K562 (cell line): ENCODE data around the gene TRAK1. TPM values are rescaled to one million over a fixed set of nuclear protein-coding genes. Genes with fewer than 3 reads are reported as not detected.

Source experiments
- CGGBP1 ChIP-seq: fragments of 250-450 bp; sonication (Bioruptor Pico); IDR thresholded peaks from 2 replicates; pipeline ENCODE4 v1.9.0; 2021; ENCODE audit warnings: mild to moderate bottlenecking
- CHD1 ChIP-seq: fragments of 200-600 bp; sonication (generic); IDR thresholded peaks from one replicate; pipeline ENCODE4 v1.6.1; 2012; ENCODE audit warnings: mild to moderate bottlenecking, moderate library complexity, low read length, inconsistent platforms
- COPS2 ChIP-seq: fragments of 450-650 bp; conservative IDR thresholded peaks from 2 replicates; pipeline ENCODE4 v1.6.1; 2016; ENCODE audit warnings: mild to moderate bottlenecking, moderate library complexity
- DNMT1 ChIP-seq: fragments of 450-650 bp; IDR thresholded peaks from 2 replicates; pipeline ENCODE4 v1.6.1; 2016; ENCODE audit warnings: antibody characterized with exemption, mild to moderate bottlenecking
- ETV1 ChIP-seq: fragments of 450-650 bp; conservative IDR thresholded peaks from 2 replicates; pipeline ENCODE4 v1.6.1; 2016; ENCODE audit warnings: missing genetic modification characterization, control low read depth, low read depth, missing compliant biosample characterization
- FOXM1 ChIP-seq, 2 experiments: fragments of 450-650 bp in 1 of 2; sonication (generic) in 1 of 2; formaldehyde crosslinking in 1 of 2; IDR thresholded peaks; 2 replicates each; pipeline versions ENCODE4 v1.6.1 to v1.9.0; 2017 to 2022; ENCODE audit warnings: low read depth in 2 of 2, mild to moderate bottlenecking in 2 of 2, missing genetic modification reagents in 1 of 2, moderate library complexity in 1 of 2
- MTA3 ChIP-seq: fragments of 450-650 bp; formaldehyde crosslinking; IDR thresholded peaks from 2 replicates; pipeline ENCODE4 v1.6.1; 2017; ENCODE audit warnings: mild to moderate bottlenecking, borderline replicate concordance
- NCOA2 ChIP-seq, 2 experiments: fragments of 450-650 bp; IDR thresholded peaks; 2 replicates each; pipeline ENCODE4 v1.6.1; 2018; ENCODE audit warnings: mild to moderate bottlenecking in 2 of 2, moderate library complexity in 1 of 2; ENCODE audit not compliant: partially characterized antibody in 2 of 2
- POLR2G ChIP-seq: fragments of 200-400 bp; formaldehyde crosslinking; IDR thresholded peaks from 2 replicates; pipeline ENCODE4 v1.6.1; 2017; ENCODE audit warnings: low read depth, mild to moderate bottlenecking, antibody characterized with exemption, low read length, moderate library complexity
- RBM34 ChIP-seq: fragments of 200-400 bp; formaldehyde crosslinking; IDR thresholded peaks from 2 replicates; pipeline ENCODE4 v1.6.1; 2018; ENCODE audit warnings: low read length, borderline replicate concordance; ENCODE audit not compliant: insufficient read depth
- RNF219 ChIP-seq: fragments of 250-450 bp; sonication (Bioruptor Pico); IDR thresholded peaks from 2 replicates; pipeline ENCODE4 v1.5.0; 2022; ENCODE audit warnings: mild to moderate bottlenecking
- TAF7 ChIP-seq: fragments of 450-650 bp; IDR thresholded peaks from 2 replicates; pipeline ENCODE4 v1.6.1; 2016; ENCODE audit warnings: missing genetic modification characterization, missing compliant biosample characterization
- TEAD4 ChIP-seq, 2 experiments: sonication (generic) in 1 of 2; formaldehyde crosslinking in 1 of 2; IDR thresholded peaks; 2 replicates each; pipeline versions ENCODE4 v1.6.1 to v1.8.0; 2012 to 2022; ENCODE audit warnings: borderline replicate concordance in 1 of 2, inconsistent platforms in 1 of 2, low read length in 1 of 2, mild to moderate bottlenecking in 1 of 2, missing genetic modification reagents in 1 of 2
- YBX1 ChIP-seq: fragments of 450-650 bp; IDR thresholded peaks from 2 replicates; pipeline ENCODE4 v1.7.1; 2016; ENCODE audit warnings: mild to moderate bottlenecking
- ZBTB1 ChIP-seq: sonication (generic); formaldehyde crosslinking; IDR thresholded peaks from 2 replicates; pipeline ENCODE4 v1.8.1; 2023; ENCODE audit warnings: missing genetic modification reagents, low read depth, mild to moderate bottlenecking, borderline replicate concordance
- ZNF518B ChIP-seq: fragments of 250-450 bp; sonication (Bioruptor Pico); IDR thresholded peaks from 2 replicates; pipeline ENCODE4 v1.5.0; 2021; ENCODE audit warnings: mild to moderate bottlenecking, moderate library complexity
- ZNF561 ChIP-seq: fragments of 450-650 bp; formaldehyde crosslinking; conservative IDR thresholded peaks from 2 replicates; pipeline ENCODE4 v1.4.0; 2020; ENCODE audit warnings: mild to moderate bottlenecking, moderate library complexity
- polyA plus RNA-seq, 8 experiments: library from polyadenylated mRNA; depleted of rRNA in 4 of 8; stranded (reverse) in 5 of 8; unstranded in 3 of 8; fragments of >200 nt; fragmentation: Nextera tagmentation in 2 of 8; fragmentation: Illumina TruSeq in 1 of 8; extraction: Ambion mirVana in 2 of 8; extraction: Trizol in 1 of 8; gene quantifications; 2 replicates each; pipeline versions ENCODE4 v1.2.1 to v1.2.3, GENCODE V29; 2011 to 2014; ENCODE audit warnings: inconsistent platforms in 1 of 8, missing spikeins in 1 of 8
- total RNA-seq, 7 experiments: library from RNA; depleted of rRNA in 6 of 7; stranded (reverse); fragments of >200 nt in 6 of 7; fragmentation: Illumina TruSeq in 2 of 7; extraction: Trizol in 2 of 7; gene quantifications; 2 replicates each; pipeline versions ENCODE4 v1.2.1 to v1.2.3, GENCODE V29; 2011 to 2021; ENCODE audit warnings: low replicate concordance in 1 of 7
- TF ChIP-seq, protein P1 (sequence below): IDR thresholded peaks from 2 replicates; pipeline ENCODE4 v1.6.1; 2014; ENCODE audit warnings: antibody characterized with exemption

TRAK1 gene
- total and polyA plus RNA-seq, 9 of the 15 experiments (the other 6 are each of a cell fraction or from before 2014, with no cell fraction given), result 5.3 to 28.5 (median 17.5) TPM

GRCh38 chr3:42159706-42160472, 68.7 kb downstream of the TRAK1 start (continued):
- 0 out of 2 replicates have a peak, but pooled peaks have one; percentile 26 for TF ChIP-seq POLR2G
- TF ChIP-seq, protein P1, sequence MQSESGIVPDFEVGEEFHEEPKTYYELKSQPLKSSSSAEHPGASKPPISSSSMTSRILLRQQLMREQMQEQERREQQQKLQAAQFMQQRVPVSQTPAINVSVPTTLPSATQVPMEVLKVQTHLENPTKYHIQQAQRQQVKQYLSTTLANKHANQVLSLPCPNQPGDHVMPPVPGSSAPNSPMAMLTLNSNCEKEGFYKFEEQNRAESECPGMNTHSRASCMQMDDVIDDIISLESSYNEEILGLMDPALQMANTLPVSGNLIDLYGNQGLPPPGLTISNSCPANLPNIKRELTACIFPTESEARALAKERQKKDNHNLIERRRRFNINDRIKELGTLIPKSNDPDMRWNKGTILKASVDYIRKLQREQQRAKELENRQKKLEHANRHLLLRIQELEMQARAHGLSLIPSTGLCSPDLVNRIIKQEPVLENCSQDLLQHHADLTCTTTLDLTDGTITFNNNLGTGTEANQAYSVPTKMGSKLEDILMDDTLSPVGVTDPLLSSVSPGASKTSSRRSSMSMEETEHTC, result no peak
- TF ChIP-seq NCOA2 (IDR thresholded peaks at IDR 0.05; ENCODE audit: partially characterized antibody in 2 of 2), result no peak
- no peak for TF ChIP-seq FOXM1 (IDR thresholded peaks at IDR 0.05; ENCODE audit: low read depth)
- no peak for TF ChIP-seq FOXM1 (CRISPR knock-in tag; IDR thresholded peaks at IDR 0.05; ENCODE audit: low read depth)
- TF ChIP-seq RNF219, result no peak
- no peak for TF ChIP-seq DNMT1
- no peak for TF ChIP-seq ZBTB1 (CRISPR knock-in tag)
- no peak for TF ChIP-seq TAF7 (tag)
- no peak for TF ChIP-seq YBX1
- no peak for TF ChIP-seq COPS2
- TF ChIP-seq CHD1, result no peak
- no peak for TF ChIP-seq TEAD4 (IDR thresholded peaks at IDR 0.05; ENCODE audit: low read length)
- TF ChIP-seq TEAD4 (CRISPR knock-in tag; IDR thresholded peaks at IDR 0.05; ENCODE audit: borderline replicate concordance), result no peak
- TF ChIP-seq MTA3, result no peak
- TF ChIP-seq CGGBP1 (CRISPR knock-in tag), result no peak
- no peak for TF ChIP-seq ZNF518B
- TF ChIP-seq ETV1 (tag), result peak; percentile 24; the same call in 1 of the 2 replicates
- no peak for TF ChIP-seq ZNF561 (CRISPR knock-in tag)
- no peak for TF ChIP-seq RBM34
